Brain pericyte (primary cell): ENCODE measurements around the gene MEF2D.

Experiments used
- DNase-seq: peaks from one replicate; pipeline ENCODE4 v3.0.0-alpha.2; 2012; ENCODE audit warnings: low read depth, low spot score

MEF2D gene

DNA sequence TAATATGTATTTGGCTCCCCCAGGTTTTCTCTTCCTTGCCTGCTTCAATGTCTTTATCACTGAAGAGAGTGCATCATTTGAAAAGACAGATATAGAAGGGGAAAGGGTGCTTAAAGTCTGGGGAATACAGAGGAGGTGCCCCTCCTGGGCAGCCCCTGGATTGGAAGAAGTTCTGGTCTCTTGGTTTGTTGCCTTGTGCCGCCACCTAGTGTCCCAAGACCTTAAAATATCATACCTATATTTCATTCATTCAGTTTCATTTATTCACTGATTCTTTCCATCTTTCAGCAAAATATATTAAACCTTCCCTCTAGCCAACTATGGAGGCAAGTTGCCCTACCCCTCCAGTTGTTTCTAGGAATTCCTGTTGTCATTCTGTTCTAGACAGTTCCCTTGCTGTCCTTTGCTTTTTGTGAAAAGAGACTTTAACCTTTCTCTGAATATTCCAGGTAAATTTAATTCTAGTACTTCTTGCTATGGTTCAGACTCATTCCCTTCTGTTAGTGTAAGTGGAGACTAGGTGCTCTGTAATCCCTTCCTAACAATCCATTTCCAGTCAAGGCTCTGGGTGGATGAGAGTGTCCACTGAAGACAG lies 56.1 kb downstream of the MEF2D start:
- DNase-seq, result no peak

DNA sequence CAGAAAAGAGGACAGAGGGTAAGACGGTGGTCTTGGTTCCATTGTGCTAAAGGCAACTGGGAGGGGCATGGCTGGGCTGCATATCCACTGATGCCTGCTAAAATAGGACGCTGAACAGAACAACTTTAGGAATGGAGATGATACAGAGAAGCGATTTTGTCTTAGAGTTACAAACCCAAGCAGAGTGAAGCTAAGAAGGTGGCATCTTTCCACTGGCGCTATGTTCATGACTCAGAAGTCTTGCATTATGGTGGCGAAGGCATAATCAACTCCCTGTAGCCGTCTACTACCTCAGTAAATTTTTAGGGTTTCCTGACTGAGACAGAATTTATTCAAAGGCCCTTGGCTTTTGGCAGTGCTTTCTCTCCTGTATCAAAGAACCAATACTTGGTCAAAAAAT lies 57.3 kb downstream of the MEF2D start:
- no peak for DNase-seq

GRCh38 chr1:156440654-156441437 lies 59.7 kb downstream of the MEF2D start:
- DNase-seq, result no peak

- no peak for DNase-seq
Measured at GRCh38 chr1:156439777-156440183, 60.8 kb downstream of the MEF2D start.

DNA sequence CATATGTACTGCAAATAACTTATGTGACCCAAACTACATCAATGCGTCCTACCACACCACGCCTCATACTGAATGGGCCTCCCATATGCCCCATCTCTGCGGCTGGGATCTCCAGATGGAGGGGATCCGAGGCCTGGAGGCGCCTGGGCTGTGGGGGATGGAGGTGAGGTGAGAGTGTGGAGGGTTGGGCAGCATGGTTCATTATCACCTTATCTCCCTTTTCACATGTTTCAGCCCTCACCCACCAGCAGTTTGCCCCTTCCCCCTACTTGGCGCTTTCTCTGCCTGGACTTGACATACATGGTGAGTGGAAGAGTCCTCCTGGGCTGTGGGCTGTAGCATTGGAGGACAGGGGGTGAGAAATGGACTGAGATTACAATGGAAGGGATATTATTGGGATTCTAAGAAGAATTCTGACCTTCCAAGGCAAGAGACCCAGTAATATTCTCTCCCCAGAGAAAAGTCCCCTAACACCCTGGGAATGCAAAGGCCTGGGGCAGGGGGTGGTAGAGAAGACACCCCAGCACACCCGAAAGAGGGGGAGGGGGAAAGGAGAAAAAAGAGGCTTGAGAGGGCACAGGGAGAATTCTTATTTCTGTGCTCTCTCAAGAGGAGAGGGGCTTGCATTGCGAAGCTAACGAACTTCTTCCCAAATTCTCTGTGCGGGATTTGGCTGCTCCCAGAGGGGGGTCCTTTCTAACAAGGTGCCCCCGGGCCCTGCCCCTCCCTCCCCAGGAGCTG lies 61.4 kb downstream of the MEF2D start:
- no peak for DNase-seq

- no peak for DNase-seq
Measured at GRCh38 chr1:156438278-156438987, 62.1 kb downstream of the MEF2D start.

GRCh38 chr1:156437037-156437867 lies 63.3 kb downstream of the MEF2D start:
- DNase-seq, result no peak

GRCh38 chr1:156436141-156437036 lies 64.2 kb downstream of the MEF2D start:
- no peak for DNase-seq

DNA sequence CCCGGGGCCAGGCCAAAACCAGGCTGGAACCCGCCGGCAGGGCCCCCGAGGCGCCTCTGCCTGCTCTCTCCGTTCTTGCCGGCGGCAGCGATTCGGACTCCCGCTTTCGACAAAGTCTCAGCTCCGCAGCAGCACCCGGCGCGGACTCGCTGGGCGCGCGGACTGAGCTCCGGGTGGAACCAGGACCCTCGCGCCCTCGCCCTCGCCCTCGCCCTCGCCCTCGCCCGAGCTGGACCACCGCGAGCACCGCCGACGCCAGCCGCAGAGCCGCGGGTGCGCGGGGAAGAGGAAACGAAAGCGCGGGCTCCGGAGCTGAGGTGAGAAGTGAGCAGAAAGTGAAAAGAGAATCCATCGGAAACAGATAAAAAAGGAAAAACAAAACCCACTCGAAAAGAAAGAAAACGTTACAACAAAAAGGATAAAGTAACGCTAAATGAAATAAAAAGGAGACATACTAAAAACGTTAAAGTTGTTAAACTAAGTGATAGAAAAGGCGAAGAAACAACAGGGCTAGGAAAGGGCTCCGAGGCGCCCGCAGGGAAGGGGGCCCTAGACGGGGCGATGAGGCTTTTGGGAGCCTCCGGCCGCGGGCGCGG lies 64.9 kb downstream of the MEF2D start:
- DNase-seq, result no peak

- DNase-seq, result no peak
Measured at GRCh38 chr1:156434989-156435544, 65.5 kb downstream of the MEF2D start.

GRCh38 chr1:156433602-156434001 lies 67.0 kb downstream of the MEF2D start:
- no peak for DNase-seq

- no peak for DNase-seq
Measured at GRCh38 chr1:156433032-156433431, 67.5 kb downstream of the MEF2D start.

GRCh38 chr1:156432669-156433018 lies 67.9 kb downstream of the MEF2D start:
- DNase-seq, result no peak

- no peak for DNase-seq
Measured at GRCh38 chr1:156431769-156432668, 68.6 kb downstream of the MEF2D start.

DNA sequence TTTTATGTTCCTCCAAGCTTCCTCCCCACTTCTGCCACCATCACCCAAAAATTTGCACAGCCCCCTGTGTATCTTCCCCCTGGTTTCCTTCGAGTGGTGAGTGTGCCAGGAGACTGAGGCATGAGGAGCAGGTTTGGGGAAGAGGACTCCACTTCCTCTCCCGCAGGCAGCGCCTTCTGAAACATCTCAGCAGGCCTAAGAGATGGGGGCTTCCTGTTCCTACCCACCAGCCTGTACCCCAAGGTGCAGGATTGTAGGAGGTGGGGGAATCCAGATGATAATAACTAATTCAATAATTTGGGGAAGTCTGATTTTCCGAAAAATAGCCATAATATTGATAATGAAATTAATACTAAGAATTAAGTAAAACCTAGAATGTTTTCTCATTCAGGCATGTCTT lies 69.2 kb downstream of the MEF2D start:
- DNase-seq, result no peak

DNA sequence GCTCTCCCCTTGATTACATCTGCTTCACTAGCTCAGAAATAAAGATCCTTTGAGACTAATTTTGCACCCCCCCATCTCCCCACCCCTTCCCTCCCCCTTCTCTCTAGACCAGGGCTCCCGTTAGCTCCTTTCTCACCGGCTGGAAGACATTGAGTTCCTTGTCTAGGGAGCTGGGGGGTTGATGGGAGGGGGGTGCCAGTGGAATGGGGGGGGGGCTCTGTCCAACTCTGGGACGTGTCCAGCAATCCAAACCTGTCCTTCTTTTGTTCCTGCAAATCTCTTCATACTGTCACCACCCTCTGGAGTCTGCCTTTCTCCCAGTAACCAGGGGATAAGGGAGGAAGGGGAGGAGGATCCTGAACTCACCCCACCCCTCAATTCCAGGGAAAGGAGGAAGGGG lies 69.7 kb downstream of the MEF2D start:
- no peak for DNase-seq

DNA sequence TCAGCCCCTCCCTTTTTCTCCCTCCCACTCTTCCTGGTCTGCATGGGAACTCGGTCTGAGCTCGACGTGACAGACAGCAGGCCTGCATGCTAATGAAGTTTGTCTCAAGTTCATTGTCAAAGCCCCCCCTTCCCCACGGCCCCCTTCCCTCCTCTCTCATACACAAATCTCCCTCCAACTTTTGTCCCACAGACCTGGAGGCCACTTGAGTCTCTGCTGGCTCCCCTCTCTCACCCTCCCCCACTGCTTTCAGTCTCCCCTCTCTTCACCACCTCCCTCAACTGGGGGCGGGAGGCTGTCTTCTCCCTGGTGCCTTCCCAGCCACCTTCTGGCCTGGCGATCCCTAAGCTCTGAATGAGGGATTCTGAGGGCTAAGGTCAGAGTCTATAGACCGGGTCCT lies 70.3 kb downstream of the MEF2D start:
- DNase-seq, result no peak

- DNase-seq, result no peak
Measured at GRCh38 chr1:156429313-156430060, 71.1 kb downstream of the MEF2D start.
